Stimulated activated naive CD8-positive, alpha-beta T cell treated with anti-CD3 and anti-CD28 coated beads, Interleukin-15, Interleukin-2, amounts not matched to agents 100 ng/mL and 50 ng/mL, for 24 hours (primary cell): ENCODE results near the gene CNDP1.
A peak's percentile ranks its signal among the peaks of the same experiment; 100 is the strongest.
"Not testable (repeated sequence)": the region's sequence is repeated elsewhere in the genome, so short reads cannot be mapped to it uniquely, and the experiment has no call there.

Experiments used
- H3K27ac Mint-ChIP-seq: one replicate; pipeline ENCODE4 v1.8.0; 2021; ENCODE audit warnings: mild to moderate bottlenecking, mixed read lengths
- H3K27me3 Mint-ChIP-seq: one replicate; pipeline ENCODE4 v1.8.0; 2021; ENCODE audit warnings: mixed read lengths
- H3K36me3 Mint-ChIP-seq: one replicate; pipeline ENCODE4 v1.8.0; 2021; ENCODE audit warnings: low read depth, mixed read lengths
- H3K4me1 Mint-ChIP-seq: one replicate; pipeline ENCODE4 v1.8.0; 2021; ENCODE audit warnings: low read depth, mixed read lengths
- H3K4me3 Mint-ChIP-seq: one replicate; pipeline ENCODE4 v1.8.0; 2021; ENCODE audit warnings: mild to moderate bottlenecking, mixed read lengths
- H3K9me3 Mint-ChIP-seq: one replicate; pipeline ENCODE4 v1.8.0; 2021; ENCODE audit warnings: mixed read lengths

The CNDP1 gene

DNA sequence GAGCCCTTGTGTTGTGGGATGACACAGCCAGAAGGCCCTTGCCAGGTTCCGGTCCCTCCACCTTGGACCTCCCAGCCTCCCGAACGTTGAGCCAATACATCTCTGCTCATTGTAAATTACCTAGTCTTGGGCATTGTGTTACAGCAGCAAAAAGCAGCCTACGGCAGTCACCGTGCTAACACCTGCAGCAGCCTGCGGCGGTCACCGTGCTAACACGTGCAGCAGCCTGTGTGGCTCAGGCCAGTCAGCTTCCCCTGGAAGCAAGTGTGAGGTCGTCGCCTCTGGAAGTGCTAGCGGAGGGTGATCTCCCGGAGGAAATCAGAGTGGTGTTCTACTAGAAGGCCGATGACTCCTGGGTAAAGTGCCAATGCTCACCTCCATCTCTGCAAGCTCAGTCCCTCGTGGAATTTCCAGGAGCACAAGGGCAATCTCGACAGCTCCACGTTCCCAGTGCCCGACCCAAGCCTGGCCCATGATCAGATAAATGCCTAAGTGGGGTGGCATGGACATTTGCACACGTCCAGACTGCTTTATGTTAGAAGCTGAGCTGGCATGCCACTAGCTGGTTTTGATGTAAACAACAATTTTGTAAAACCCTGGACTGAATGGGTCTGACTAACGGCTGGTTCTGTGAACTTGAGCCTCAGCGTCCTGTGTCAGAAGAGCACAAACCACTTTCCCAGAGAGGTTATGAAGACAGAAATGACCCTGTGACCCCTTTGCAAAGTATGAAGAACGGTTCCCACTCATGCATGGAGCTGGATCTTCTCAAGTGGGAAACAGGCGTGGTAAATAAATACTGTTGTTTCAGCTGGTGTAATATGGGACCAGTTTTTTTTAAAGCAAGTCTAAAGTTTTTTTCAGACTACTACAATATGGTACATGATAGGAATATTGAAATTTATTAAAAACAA lies 11.4 kb upstream of the CNDP1 start:
- H3K4me3 Mint-ChIP-seq = no peak overlapping the region
- H3K27me3 Mint-ChIP-seq = no peaks in the 10 kb centered on the region
- no peaks in the 10 kb centered on the region for H3K9me3 Mint-ChIP-seq
- H3K4me1 Mint-ChIP-seq = no peaks in the 10 kb centered on the region
- H3K36me3 Mint-ChIP-seq = peaks cover 44% of the 10 kb centered on the region
- H3K27ac Mint-ChIP-seq = no peak overlapping the region

DNA sequence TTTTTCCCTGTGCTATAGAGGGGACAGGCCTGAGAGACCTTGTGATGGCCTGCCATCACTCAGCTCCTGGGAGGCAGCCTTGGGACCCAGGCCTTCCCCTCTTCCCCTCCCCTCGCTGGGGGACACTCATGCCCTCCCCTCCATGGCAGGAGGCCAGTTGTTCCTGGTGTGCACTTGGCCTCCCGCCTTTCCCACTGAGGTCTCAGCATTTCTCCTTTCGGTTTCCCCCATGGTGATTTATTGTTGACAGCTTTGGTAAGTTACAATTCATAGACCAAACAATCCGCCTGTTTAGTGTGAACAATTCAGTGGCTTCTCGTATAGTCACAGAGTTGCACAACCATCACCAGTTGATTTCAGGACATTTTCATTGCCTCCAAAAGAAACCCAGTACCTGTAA lies 10.2 kb upstream of the CNDP1 start:
- H3K27me3 Mint-ChIP-seq = no peaks in the 10 kb centered on the region
- peak overlapping the region; percentile 38 for H3K27ac Mint-ChIP-seq
- no peak overlapping the region for H3K4me3 Mint-ChIP-seq
- no peaks in the 10 kb centered on the region for H3K4me1 Mint-ChIP-seq
- H3K9me3 Mint-ChIP-seq = no peaks in the 10 kb centered on the region
- peaks cover 34% of the 10 kb centered on the region for H3K36me3 Mint-ChIP-seq

DNA sequence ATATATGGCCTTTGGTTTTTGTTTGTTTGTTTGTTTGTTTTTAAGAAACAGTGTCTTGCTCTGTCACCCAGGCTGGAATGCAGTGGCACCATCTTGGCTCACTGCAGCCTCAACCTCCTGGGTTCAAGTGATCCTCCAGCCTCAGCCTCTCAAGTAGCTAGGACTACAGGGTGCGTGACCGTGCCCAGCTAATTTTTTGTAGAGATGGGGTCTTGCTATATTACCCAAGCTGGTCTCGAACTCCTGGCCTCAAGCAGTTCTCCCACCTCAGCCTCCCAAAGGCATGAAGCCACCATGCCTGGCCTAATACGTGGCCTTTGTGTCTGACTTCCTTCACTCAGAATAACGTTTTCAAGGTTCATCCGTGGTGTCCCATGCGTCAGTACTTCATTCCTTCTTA lies 9.4 kb upstream of the CNDP1 start:
- H3K4me3 Mint-ChIP-seq, H3K27ac Mint-ChIP-seq, H3K27me3 Mint-ChIP-seq, H3K4me1 Mint-ChIP-seq, H3K9me3 Mint-ChIP-seq: not testable (repeated sequence)
- peaks cover 26% of the 10 kb centered on the region for H3K36me3 Mint-ChIP-seq

DNA sequence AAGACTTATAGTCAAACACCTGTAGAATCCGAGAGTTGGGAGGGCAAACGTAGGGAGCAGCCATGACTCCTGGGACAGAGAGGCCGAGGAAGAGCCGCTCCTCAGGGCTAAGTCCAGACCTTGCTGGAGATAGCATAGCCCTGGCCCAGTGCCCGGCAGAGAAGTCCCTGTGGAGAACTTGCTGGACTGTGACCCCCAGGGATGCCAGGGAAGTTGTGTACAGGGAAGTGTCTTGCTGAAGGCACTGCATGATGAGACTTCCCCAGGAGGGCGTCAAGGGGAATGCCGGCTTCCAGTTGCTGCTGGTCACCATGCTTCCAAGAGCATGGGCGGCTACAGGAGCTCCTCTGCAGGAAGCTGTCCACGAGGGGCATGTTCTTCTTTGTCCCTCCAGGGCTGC lies 8.6 kb upstream of the CNDP1 start:
- Mint-ChIP-seq H3K4me1 (no peaks in the 10 kb centered on the region), H3K27me3 (no peaks in the 10 kb centered on the region), H3K4me3 (no peak overlapping the region), H3K27ac (no peak overlapping the region), H3K9me3 (no peaks in the 10 kb centered on the region), H3K36me3 (peaks cover 18% of the 10 kb centered on the region)

DNA sequence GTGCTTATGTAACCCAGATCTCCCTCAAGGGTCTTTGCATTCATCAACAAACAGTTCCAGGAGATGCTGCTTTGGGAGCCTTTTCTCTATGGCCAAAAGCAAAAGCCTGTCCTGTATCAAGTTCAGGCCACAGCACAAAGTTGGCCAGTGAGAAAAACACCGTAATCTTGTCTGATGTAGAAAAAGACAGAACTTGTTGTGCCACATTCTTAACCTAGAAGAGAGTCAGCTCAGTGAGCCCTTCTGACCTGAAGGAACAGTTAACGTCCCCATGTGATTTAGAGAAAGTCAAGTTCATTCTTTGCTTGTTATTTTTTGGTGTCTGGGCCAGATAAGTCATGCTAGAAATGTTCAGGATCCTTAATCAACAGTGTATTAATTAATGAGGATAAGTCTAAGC lies 7.8 kb upstream of the CNDP1 start:
- peaks cover 11% of the 10 kb centered on the region for H3K36me3 Mint-ChIP-seq
- no peak overlapping the region for H3K27ac Mint-ChIP-seq
- no peaks in the 10 kb centered on the region for H3K4me1 Mint-ChIP-seq
- no peaks in the 10 kb centered on the region for H3K9me3 Mint-ChIP-seq
- no peak overlapping the region for H3K4me3 Mint-ChIP-seq
- H3K27me3 Mint-ChIP-seq = no peaks in the 10 kb centered on the region

DNA sequence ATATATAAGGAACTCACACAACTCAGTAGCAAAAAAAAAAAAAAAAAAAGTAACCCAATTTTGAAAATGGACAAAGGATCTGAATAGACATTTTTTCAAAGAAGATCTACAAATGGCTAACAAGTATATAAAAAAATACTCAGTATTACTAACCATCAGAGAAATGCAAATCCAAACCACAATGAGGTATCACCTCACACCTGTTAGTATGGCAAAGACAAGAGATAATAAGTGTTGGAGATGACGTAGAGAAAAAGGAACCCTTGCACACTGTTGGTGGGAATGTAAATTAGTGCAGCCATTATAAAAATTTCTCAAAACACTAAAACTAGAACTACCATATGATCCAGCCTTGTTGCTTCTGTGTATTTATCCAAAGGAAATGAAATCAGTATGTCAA lies 5.8 kb upstream of the CNDP1 start:
- Mint-ChIP-seq H3K4me1 (no peaks in the 10 kb centered on the region), H3K4me3 (no peak overlapping the region), H3K36me3 (peaks cover 3% of the 10 kb centered on the region), H3K27me3 (no peaks in the 10 kb centered on the region), H3K27ac (no peak overlapping the region), H3K9me3 (no peaks in the 10 kb centered on the region)

DNA sequence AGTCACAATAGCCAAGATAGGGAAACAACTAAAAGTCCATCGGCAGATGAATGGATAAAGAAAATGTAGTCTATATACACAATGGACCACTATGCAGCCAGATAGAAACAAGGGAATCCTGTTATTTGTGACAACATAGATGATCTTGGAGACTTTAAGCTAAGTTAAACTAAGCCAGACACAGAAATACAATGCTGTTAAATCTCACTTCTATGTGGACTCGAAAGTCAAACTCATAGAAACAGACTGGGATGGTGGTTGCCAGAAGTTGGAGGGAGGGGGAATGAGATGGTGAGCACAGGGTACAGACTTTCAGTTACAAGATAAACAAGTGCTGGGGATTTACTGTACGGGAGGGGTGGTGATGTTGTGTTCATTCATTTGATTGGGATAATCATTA lies 5.4 kb upstream of the CNDP1 start:
- Mint-ChIP-seq H3K9me3 (no peaks in the 10 kb centered on the region), H3K36me3 (peaks cover 3% of the 10 kb centered on the region), H3K4me1 (no peaks in the 10 kb centered on the region), H3K27ac (no peak overlapping the region), H3K27me3 (no peaks in the 10 kb centered on the region), H3K4me3 (no peak overlapping the region)

DNA sequence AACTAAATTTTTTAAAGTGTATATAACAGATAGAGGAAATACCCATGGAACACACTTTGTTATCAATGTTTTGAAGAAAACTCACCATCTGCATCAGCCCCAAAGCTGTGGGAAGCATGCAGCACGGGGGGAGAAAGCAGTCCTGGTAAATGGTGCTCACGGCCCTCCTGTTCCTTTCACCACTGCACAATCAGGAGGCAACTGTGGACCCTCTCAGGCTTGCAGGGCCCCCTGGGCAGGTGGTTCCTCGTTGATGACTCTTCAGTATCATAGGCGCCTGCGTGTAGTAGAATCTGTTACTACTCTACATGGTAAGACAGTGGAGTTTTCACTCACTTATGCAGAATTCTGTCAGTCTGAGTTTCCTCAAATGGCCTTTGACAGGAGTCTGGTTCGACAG lies 4.9 kb upstream of the CNDP1 start:
- H3K4me1 Mint-ChIP-seq = no peaks in the 10 kb centered on the region
- H3K36me3 Mint-ChIP-seq = peaks cover under 1% of the 10 kb centered on the region
- no peak overlapping the region for H3K27ac Mint-ChIP-seq
- no peak overlapping the region for H3K4me3 Mint-ChIP-seq
- no peaks in the 10 kb centered on the region for H3K9me3 Mint-ChIP-seq
- H3K27me3 Mint-ChIP-seq = no peaks in the 10 kb centered on the region

DNA sequence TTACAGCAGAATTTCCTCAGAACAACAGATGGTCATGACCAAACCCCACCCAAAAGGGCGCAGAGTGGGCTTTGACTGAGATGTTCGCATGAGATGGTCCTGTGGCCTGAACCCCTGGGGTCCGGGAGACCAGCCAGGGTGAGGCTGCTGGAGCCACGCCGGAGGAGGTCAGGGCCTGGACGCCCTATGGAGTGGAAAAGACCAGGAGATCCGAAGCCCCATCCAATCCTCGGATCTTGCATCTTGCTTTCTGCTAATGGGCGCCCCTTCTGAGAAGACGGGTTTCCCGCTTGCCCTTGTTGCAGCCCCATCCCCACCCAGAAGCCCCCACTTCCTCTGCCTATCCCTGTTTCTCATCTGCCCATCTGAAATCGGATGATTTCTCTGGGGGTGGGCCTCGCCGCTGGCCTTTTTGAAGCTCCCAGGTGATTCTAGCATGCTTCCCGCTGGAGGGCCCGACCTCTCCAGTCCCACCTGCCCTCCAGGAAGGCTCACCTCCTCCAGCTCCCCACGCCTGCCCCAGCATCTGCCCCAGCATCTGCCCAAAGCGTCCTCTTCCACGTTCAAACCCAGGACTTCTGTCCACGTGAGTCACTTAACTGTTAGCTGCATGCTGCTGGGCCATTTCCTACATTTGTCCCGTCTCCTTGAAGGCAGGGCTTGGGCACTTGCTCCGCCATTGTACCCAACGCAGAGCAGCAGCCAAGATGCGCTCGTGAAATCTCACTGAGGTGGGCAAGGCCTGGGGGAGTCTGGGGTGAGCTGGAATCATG lies 4.3 kb upstream of the CNDP1 start:
- Mint-ChIP-seq H3K36me3 (no peaks in the 10 kb centered on the region), H3K4me3 (no peak overlapping the region), H3K27me3 (peaks cover 5% of the 10 kb centered on the region), H3K27ac (no peak overlapping the region), H3K9me3 (no peaks in the 10 kb centered on the region), H3K4me1 (no peaks in the 10 kb centered on the region)

DNA sequence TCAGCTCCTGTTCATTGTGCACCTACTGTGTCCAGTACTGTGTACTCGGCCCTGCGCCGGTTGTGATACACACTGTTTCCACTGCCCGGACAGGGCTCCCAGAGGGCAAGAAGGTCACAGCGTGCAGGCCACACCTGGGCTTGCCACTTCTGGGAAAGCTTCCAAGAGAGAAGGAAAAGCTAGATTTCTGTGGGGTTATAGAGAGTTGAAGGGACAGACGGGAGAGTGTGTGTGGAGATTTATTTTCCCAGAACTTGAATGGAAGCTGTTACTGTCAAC lies 3.8 kb upstream of the CNDP1 start:
- Mint-ChIP-seq H3K27ac (no peak overlapping the region), H3K9me3 (no peaks in the 10 kb centered on the region), H3K4me1 (no peaks in the 10 kb centered on the region), H3K4me3 (no peak overlapping the region), H3K36me3 (no peaks in the 10 kb centered on the region), H3K27me3 (peaks cover 5% of the 10 kb centered on the region)

DNA sequence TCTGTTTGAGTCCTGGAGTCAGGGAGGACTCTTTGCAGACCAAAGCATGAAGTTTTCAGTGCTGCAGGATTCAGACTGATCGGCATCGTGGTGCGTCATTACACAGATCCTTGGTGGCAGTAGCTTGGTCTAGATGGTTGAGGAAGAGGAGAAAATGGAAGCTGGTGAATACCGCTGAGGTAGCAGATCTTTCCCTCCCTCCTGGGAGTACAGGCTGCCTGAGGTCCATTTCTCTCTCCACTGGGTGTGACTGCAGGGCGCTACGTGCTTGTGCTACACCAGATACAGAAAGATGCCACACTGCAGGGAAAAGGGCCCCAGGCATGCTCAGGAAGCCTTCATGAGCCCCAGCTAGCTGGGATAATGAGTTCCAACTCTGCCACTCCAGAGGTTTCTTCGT lies 3.3 kb upstream of the CNDP1 start:
- Mint-ChIP-seq H3K36me3 (no peaks in the 10 kb centered on the region), H3K4me1 (no peaks in the 10 kb centered on the region), H3K4me3 (no peak overlapping the region), H3K27me3 (peaks cover 5% of the 10 kb centered on the region), H3K27ac (no peak overlapping the region), H3K9me3 (no peaks in the 10 kb centered on the region)

DNA sequence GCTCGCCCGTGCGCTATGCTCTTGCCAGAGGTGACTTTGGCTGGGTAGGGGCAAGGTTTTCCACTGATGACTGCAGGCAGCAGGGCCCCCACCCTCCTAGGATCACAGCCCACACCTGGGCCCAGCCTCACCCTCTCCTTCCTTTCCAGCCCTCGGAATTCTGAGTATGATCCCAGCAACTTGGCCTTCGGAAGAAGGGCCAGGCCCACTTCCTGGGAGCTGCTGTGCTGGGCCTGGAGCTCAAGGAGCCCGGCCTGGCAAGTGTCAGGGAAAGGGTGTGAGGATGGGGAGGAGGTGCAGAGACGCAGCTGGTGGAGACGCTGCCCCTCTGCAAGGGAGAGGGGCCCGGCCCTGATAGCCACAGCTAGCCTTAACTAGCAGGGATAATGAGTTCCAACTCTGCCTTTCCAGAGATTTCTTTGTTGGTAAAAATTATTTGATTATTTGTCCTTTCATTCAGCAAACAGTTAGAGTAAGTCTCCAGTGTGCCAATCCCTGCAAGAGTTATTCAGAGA lies 1.7 kb upstream of the CNDP1 start:
- H3K27ac Mint-ChIP-seq = no peak overlapping the region
- H3K9me3 Mint-ChIP-seq = no peaks in the 10 kb centered on the region
- H3K4me3 Mint-ChIP-seq = no peak overlapping the region
- H3K27me3 Mint-ChIP-seq = peaks cover 5% of the 10 kb centered on the region
- no peaks in the 10 kb centered on the region for H3K36me3 Mint-ChIP-seq
- no peaks in the 10 kb centered on the region for H3K4me1 Mint-ChIP-seq

DNA sequence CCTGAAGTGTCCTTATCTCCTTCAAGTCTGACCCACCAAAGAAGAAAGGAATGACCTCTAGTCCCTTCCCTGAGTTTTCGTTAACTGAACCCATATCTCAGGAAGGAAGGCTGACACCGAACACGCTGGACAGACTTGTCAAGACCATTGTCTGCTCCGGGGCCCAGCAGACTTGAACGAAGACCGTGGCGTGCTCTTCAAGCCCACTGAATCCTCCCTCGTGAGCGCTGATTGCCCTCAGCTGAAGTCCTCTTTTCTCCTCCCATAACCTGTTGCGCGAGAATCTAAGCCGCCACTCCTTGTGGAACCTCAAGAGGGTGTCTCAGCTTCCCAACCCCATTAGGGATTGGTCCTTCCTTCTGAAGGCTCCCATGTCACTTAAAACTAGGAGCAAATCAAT lies 634 bp upstream of the CNDP1 start:
- peaks cover 5% of the 10 kb centered on the region for H3K27me3 Mint-ChIP-seq

DNA sequence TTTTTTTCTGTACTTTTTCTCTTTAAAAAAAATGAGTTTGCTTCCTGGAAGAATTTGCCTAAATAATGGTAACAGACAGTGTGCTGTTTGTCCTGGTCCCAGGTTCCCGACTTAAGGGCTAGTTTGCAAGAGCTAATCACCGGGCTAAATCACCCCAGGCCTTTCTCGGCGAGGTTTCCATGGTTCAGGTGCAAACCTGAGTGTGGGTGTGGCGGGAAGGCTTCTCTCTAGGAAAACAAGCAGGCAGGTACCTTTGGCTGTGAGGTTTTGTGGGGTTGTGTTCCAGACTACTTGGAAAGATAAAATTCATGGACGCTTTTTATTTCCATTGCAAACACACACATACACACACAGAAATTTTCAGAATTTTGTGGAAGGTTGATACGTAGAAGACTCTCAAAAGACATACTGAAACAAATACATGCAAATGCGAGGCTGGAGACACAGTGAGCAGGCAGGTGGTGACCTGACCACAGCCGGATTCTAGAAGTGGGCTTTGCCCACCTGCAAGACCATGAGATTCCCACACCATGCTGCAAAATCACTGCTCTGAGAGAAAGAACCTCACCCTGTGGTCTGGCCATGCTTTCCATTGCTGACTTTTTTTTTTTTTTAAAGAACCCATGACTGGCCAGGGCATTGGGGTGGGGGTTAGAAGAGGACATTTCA lies 815 bp downstream of the CNDP1 start:
- peaks cover 5% of the 10 kb centered on the region for H3K27me3 Mint-ChIP-seq
- no peak overlapping the region for H3K4me3 Mint-ChIP-seq
- no peaks in the 10 kb centered on the region for H3K4me1 Mint-ChIP-seq
- no peak overlapping the region for H3K27ac Mint-ChIP-seq
- no peaks in the 10 kb centered on the region for H3K9me3 Mint-ChIP-seq
- H3K36me3 Mint-ChIP-seq = no peaks in the 10 kb centered on the region

More for the DNA sequence above, 634 bp upstream of the CNDP1 start:
- no peaks in the 10 kb centered on the region for H3K4me1 Mint-ChIP-seq
- no peak overlapping the region for H3K4me3 Mint-ChIP-seq
- H3K9me3 Mint-ChIP-seq = no peaks in the 10 kb centered on the region
- no peak overlapping the region for H3K27ac Mint-ChIP-seq
- no peaks in the 10 kb centered on the region for H3K36me3 Mint-ChIP-seq

DNA sequence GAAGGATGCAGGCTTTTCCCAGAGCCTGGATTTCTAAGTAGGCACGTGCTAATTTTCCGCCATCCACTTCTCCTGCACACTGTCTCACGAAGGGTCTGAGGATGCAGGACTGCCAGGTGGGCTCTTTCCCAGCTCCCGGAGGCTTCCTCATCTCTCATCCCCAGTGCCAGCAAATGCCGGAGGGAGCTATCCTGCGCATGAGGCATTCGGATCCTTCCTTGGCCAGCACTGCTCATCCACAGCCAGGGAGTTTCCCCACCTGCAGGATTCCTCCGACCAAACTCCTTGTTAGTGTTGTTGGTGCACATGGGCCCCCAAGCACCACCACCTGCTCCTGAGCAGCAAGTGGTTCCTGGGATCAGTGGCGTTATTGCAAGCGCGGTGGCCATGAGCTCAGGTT lies 5.0 kb downstream of the CNDP1 start:
- Mint-ChIP-seq H3K27ac (no peak overlapping the region), H3K4me3 (no peak overlapping the region), H3K9me3 (no peaks in the 10 kb centered on the region), H3K36me3 (no peaks in the 10 kb centered on the region), H3K27me3 (peaks cover 5% of the 10 kb centered on the region), H3K4me1 (no peaks in the 10 kb centered on the region)
